Right lobe of liver (tissue), 6 donors: Measurements from ENCODE around the gene TRIP11. TPM values are rescaled to one million over a fixed set of nuclear protein-coding genes. Genes with fewer than 3 reads are reported as not detected.

Experiments
- ATAC-seq, 4 donors: fragments of 200-7000 bp; cut with Tn5 transposase; one replicate each; pipeline ENCODE4 v1.9.1; 2020; ENCODE audit warnings: mild to moderate bottlenecking in 4 of 4, moderate library complexity in 4 of 4
- DNase-seq, 3 donors: peaks; one replicate each; pipeline ENCODE4 v3.0.0-alpha.2; 2020
- H3K27ac ChIP-seq, 3 donors: fragments of 200-600 bp; one replicate each; pipeline ENCODE4 v1.8.0; 2022
- H3K27me3 ChIP-seq, 2 donors: fragments of 200-600 bp; one replicate each; pipeline ENCODE4 v1.8.0; 2022
- H3K36me3 ChIP-seq, 4 donors: fragments of 200-600 bp; sonication (generic) in 1 of 4; one replicate each; pipeline versions ENCODE4 v1.5.1 to v1.8.0; 2017 to 2022; ENCODE audit warnings: control low read depth in 1 of 4
- H3K4me1 ChIP-seq, 4 donors: fragments of 200-600 bp; sonication (generic) in 1 of 4; one replicate each; pipeline versions ENCODE4 v1.5.1 to v1.8.0; 2017 to 2022; ENCODE audit warnings: control low read depth in 1 of 4
- H3K4me3 ChIP-seq, 3 donors: fragments of 200-600 bp; one replicate each; pipeline ENCODE4 v1.8.0; 2022
- H3K9me3 ChIP-seq, 4 donors: fragments of 200-600 bp; sonication (generic) in 1 of 4; one replicate each; pipeline versions ENCODE4 v1.5.1 to v1.8.0; 2017 to 2022; ENCODE audit warnings: control low read depth in 1 of 4
- POLR2A ChIP-seq: fragments of 450-650 bp; IDR thresholded peaks from one replicate; pipeline ENCODE4 v1.6.1; 2017; ENCODE audit warnings: antibody characterized with exemption, mild to moderate bottlenecking
- WGBS: methylation state at CpG from one replicate; pipeline ENCODE4 v1.1.6; 2018; ENCODE audit warnings: low coverage, low lambda C conversion rate; ENCODE audit not compliant: insufficient coverage; ENCODE audit errors: missing lambda C conversion rate; 5-methylcytosine and 5-hydroxymethylcytosine counted together
- intact Hi-C, 2 donors: fragments of 100-400 bp; cut with DNase I; formaldehyde crosslinking; loops; one replicate each; pipeline versions ENCODE4 v1.11.2 to v1.14.1; 2022
- total RNA-seq, 6 experiments: library from RNA; depleted of rRNA in 2 of 6; stranded (reverse); fragments of >200 nt in 2 of 6; fragmentation: NEBNext Ultra II Directional in 3 of 6; extraction: Animal tissue kit (Norgen Biotek cat#: 25700) in 3 of 6; gene quantifications; one replicate each; pipeline versions ENCODE4 v1.1.0 to v1.2.4, GENCODE V29; 2016 to 2023
- TF ChIP-seq, protein P1 (sequence below), 4 donors: fragments of 200-600 bp in 3 of 4; fragments of 450-650 bp in 1 of 4; IDR thresholded peaks; one replicate each; pipeline versions ENCODE4 v1.5.1 to v1.8.0; 2016 to 2022; ENCODE audit warnings: antibody characterized with exemption in 4 of 4, mild to moderate bottlenecking in 2 of 4
- donor health status: DM: no; HTN: yes; CAD: no.
- donor health status: DM: no; HTN: no; CAD: no.
- donor health status: DM: no; HTN: no; CAD: no.
- donor health status: DM: no; HTN: yes; CAD: no.
- donor health status: DM: no; HTN: yes; CAD: no.

The TRIP11 gene
- total RNA-seq, 6 experiments from 2014 or later = 18.4 to 36.1 (median 33.2) TPM

DNA sequence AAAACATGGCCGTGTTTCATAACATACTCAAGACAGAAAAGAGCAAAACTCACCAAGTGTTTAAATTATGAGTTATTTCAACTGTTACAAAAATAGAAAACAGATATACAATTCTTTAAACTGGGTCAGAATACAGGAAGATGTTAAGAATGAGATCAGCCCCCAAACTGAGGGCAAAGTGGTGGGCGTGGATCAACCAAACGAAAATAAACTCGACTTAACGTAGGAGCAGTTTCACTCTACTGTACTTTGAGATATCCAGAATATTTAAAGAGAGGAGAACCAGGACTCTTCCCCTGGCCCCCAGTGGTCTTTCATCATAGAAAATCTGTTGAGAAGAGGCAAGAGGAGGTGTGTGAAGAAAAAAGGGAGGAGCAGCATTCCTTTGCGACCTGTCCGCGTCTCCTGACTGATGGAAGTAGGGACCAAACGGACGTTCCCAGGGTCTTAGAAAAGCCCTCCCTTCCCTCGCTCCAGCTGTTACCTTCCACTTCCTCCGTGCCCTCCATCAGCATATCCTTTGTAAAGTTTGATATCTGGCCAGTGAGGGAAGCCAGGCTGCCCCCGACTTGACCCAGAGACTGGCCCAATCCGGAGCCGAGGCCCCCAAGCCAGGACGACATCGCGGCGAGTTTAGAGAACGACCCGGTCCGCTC is 668 bp downstream of the TRIP11 start:
- peak; percentile 52 to 58 (median 54) for ATAC-seq
- 0% methylated on average over 16 of the region's 22 CpGs for WGBS
- H3K9me3 ChIP-seq = no peaks in the 10 kb centered on the region
- H3K4me1 ChIP-seq = peaks cover 0 to 30% (median 14%) of the 10 kb centered on the region in 4 donors
- no peaks in the 10 kb centered on the region for H3K27me3 ChIP-seq
- intact Hi-C loops = no loop called here
- H3K27ac ChIP-seq = peak overlapping the region; percentile 94 to 98 (median 97)
- peak overlapping the region; percentile 86 to 93 (median 89) for H3K4me3 ChIP-seq
- TF ChIP-seq POLR2A = no peak
- TF ChIP-seq, protein P1, sequence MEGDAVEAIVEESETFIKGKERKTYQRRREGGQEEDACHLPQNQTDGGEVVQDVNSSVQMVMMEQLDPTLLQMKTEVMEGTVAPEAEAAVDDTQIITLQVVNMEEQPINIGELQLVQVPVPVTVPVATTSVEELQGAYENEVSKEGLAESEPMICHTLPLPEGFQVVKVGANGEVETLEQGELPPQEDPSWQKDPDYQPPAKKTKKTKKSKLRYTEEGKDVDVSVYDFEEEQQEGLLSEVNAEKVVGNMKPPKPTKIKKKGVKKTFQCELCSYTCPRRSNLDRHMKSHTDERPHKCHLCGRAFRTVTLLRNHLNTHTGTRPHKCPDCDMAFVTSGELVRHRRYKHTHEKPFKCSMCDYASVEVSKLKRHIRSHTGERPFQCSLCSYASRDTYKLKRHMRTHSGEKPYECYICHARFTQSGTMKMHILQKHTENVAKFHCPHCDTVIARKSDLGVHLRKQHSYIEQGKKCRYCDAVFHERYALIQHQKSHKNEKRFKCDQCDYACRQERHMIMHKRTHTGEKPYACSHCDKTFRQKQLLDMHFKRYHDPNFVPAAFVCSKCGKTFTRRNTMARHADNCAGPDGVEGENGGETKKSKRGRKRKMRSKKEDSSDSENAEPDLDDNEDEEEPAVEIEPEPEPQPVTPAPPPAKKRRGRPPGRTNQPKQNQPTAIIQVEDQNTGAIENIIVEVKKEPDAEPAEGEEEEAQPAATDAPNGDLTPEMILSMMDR (IDR thresholded peaks at IDR 0.05) = no peak
- H3K36me3 ChIP-seq = no peaks in the 10 kb centered on the region
- peak in 2 of 3 donors; percentile 56 for DNase-seq

DNA sequence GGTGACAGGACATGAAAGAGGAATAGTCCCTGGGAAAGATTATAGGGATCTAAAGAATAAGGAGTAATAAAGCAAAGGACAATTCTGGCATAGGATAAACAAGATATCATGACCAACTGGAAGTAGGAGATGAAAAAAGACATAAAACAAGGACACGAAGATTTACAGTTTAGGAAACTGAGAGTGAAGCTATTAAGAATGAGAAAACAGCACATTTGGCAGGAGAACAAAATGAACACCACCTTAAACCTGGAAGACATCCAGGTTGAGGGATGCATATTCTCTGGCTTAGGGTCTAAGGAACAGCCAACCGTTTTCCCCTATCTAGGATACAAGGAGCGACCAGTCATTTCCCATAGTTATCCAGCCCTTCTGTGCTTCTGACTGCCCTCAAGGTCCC is 1.9 kb downstream of the TRIP11 start:
- no peak overlapping the region for H3K27ac ChIP-seq
- no peaks in the 10 kb centered on the region for H3K9me3 ChIP-seq
- H3K36me3 ChIP-seq = no peaks in the 10 kb centered on the region
- H3K4me3 ChIP-seq = peak overlapping the region in 2 of 3 donors; percentile 86 to 93
- intact Hi-C loops = no loop called here
- WGBS = 54% methylated on average over 3 of the region's 3 CpGs
- DNase-seq (no peak), ATAC-seq (no peak)
- H3K27me3 ChIP-seq = no peaks in the 10 kb centered on the region
- TF ChIP-seq, protein P1 (IDR thresholded peaks at IDR 0.05) = no peak
- no peak for TF ChIP-seq POLR2A
- peaks cover 0 to 35% (median 16%) of the 10 kb centered on the region in 4 donors for H3K4me1 ChIP-seq

DNA sequence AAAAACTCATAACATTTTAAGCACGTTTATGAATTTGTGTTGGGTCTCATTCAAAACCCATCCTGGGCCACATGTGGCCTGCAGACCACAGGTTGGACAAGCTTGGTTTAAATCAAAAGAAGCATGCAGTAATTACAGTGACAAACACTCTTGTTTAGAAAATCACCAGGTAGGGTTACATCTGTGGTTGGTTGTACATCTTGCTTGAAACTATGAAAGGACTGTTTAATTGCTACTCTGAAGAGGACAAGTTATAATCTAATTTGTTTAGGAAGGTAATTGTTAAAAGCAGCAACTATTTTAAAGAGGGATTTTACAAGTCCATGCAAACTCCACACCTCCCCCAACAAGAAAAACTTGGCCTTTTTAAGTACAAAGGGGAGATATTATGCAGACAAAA is 4.0 kb downstream of the TRIP11 start:
- H3K4me3 ChIP-seq = no peak overlapping the region
- intact Hi-C loops = no loop called here
- TF ChIP-seq POLR2A = no peak
- TF ChIP-seq, protein P1 (IDR thresholded peaks at IDR 0.05) = no peak
- H3K27ac ChIP-seq = no peak overlapping the region
- H3K36me3 ChIP-seq = peaks cover 0 to 12% (median 4%) of the 10 kb centered on the region in 4 donors
- no peak for DNase-seq
- H3K9me3 ChIP-seq = no peaks in the 10 kb centered on the region
- no peaks in the 10 kb centered on the region for H3K27me3 ChIP-seq
- no peak for ATAC-seq
- WGBS = 82% methylated on average over 1 of the region's 1 CpG
- peaks cover 0 to 31% (median 15%) of the 10 kb centered on the region in 4 donors for H3K4me1 ChIP-seq

DNA sequence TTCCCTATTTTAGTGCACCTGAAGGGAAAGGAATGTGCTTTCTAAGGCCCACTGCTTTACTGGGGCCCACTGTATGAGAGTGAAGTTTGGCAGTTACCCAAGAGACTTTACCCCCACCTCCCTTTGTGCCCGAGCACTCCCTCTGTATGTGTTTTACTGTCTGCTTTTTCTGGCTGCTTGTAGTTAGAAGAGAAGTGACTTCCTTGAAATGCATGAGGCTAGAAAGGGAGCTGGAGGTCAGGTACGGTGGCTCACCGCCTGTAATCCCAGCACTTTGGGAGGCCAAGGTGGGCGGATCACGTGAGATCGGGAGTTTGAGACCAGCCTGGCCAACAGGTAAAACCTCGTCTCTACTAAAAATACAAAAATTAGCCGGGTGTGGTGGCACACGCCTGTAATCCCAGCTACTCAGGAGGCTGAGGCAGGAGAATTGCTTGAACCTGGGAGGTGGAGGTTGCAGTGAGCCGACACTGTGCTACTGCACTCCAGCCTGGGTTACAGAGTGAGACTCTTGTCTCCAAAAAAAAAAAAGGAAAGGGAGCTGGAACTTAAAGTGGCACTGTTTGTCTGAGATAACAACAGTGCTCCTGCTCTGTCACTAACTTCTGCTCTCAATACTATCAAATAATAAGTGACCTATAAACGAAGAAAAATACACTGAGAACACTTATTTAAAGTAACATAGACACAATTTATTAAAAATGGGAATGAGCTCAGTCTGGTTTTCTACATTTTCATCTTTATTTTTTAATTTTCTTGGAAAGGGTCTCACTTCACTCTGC is 5.8 kb downstream of the TRIP11 start:
- Histone ChIP-seq H3K4me3 (no peak overlapping the region), H3K36me3 (peaks cover 0 to 19% (median 5%) of the 10 kb centered on the region in 4 donors), H3K27ac (no peak overlapping the region), H3K9me3 (no peaks in the 10 kb centered on the region), H3K27me3 (no peaks in the 10 kb centered on the region), H3K4me1 (peaks cover 0 to 28% (median 14%) of the 10 kb centered on the region in 4 donors)
- TF ChIP-seq POLR2A = no peak
- TF ChIP-seq, protein P1 (IDR thresholded peaks at IDR 0.05) = no peak
- WGBS = 61% methylated on average over 11 of the region's 11 CpGs
- DNase-seq (no peak), ATAC-seq (peak; percentile 32 to 62 (median 62))
- intact Hi-C loops = no loop called here
